Muscle layer of duodenum (tissue), 2 donors: ENCODE measurements around the gene CHKA.

ENCODE experiments used
- H3K27ac ChIP-seq: one replicate; pipeline ENCODE4 v1.7.0; 2013; ENCODE audit warnings: mild to moderate bottlenecking, low read length
- H3K27me3 ChIP-seq: one replicate; pipeline ENCODE4 v1.7.0; 2013; ENCODE audit warnings: low read depth, mild to moderate bottlenecking, control low read depth, low read length
- H3K36me3 ChIP-seq, 2 donors: one replicate each; pipeline ENCODE4 v1.7.0; 2013; ENCODE audit warnings: low read length in 2 of 2, control low read depth in 1 of 2, mild to moderate bottlenecking in 1 of 2; ENCODE audit not compliant: insufficient read depth in 2 of 2, control insufficient read depth in 1 of 2
- H3K4me1 ChIP-seq, 2 donors: one replicate each; pipeline ENCODE4 v1.7.0; 2013; ENCODE audit warnings: low read length in 2 of 2, mild to moderate bottlenecking in 2 of 2, control low read depth in 1 of 2, moderate library complexity in 1 of 2; ENCODE audit not compliant: insufficient read depth in 2 of 2, control insufficient read depth in 1 of 2
- H3K4me3 ChIP-seq, 2 donors: one replicate each; pipeline ENCODE4 v1.7.0; 2013; ENCODE audit warnings: low read length in 2 of 2, low read depth in 1 of 2, mild to moderate bottlenecking in 1 of 2
- H3K9me3 ChIP-seq, 2 donors: one replicate each; pipeline ENCODE4 v1.7.0; 2013; ENCODE audit warnings: low read length in 2 of 2, control low read depth in 1 of 2, mild to moderate bottlenecking in 1 of 2; ENCODE audit not compliant: control insufficient read depth in 1 of 2
- donor health status: healthy.

The CHKA gene

GRCh38 chr11:68128682-68129327 lies 7.6 kb upstream of the CHKA start:
- peak overlapping the region; percentile 37 to 65 for H3K4me3 ChIP-seq
- H3K27ac ChIP-seq, result no peak overlapping the region
- peaks cover 5 to 11% of the 10 kb centered on the region in 2 donors for H3K4me1 ChIP-seq
- no peaks in the 10 kb centered on the region for H3K9me3 ChIP-seq
- no peaks in the 10 kb centered on the region for H3K27me3 ChIP-seq
- H3K36me3 ChIP-seq, result no peaks in the 10 kb centered on the region

GRCh38 chr11:68127714-68128681 lies 6.8 kb upstream of the CHKA start:
- peaks cover 5 to 11% of the 10 kb centered on the region in 2 donors for H3K4me1 ChIP-seq
- no peaks in the 10 kb centered on the region for H3K36me3 ChIP-seq
- no peak overlapping the region for H3K27ac ChIP-seq
- H3K27me3 ChIP-seq, result no peaks in the 10 kb centered on the region
- H3K9me3 ChIP-seq, result no peaks in the 10 kb centered on the region
- peak overlapping the region in 1 of 2 donors; percentile 65 for H3K4me3 ChIP-seq

- Histone ChIP-seq H3K9me3 (no peaks in the 10 kb centered on the region), H3K4me3 (no peak overlapping the region), H3K27me3 (no peaks in the 10 kb centered on the region), H3K36me3 (no peaks in the 10 kb centered on the region), H3K27ac (no peak overlapping the region), H3K4me1 (peaks cover 5 to 16% of the 10 kb centered on the region in 2 donors)
Observed at GRCh38 chr11:68125164-68125563, 4.0 kb upstream of the CHKA start.

GRCh38 chr11:68122936-68123539 lies 1.9 kb upstream of the CHKA start:
- Histone ChIP-seq H3K4me3 (no peak overlapping the region), H3K36me3 (no peaks in the 10 kb centered on the region), H3K9me3 (no peaks in the 10 kb centered on the region), H3K27ac (no peak overlapping the region), H3K27me3 (no peaks in the 10 kb centered on the region), H3K4me1 (peaks cover 9 to 31% of the 10 kb centered on the region in 2 donors)

- Histone ChIP-seq H3K36me3 (no peaks in the 10 kb centered on the region), H3K4me3 (peak overlapping the region; percentile 54 to 83), H3K27ac (peak overlapping the region; percentile 82), H3K27me3 (no peaks in the 10 kb centered on the region), H3K4me1 (peaks cover 19 to 38% of the 10 kb centered on the region in 2 donors), H3K9me3 (no peaks in the 10 kb centered on the region)
Observed at GRCh38 chr11:68120273-68121066, 718 bp downstream of the CHKA start.

GRCh38 chr11:68118706-68119448 lies 2.3 kb downstream of the CHKA start:
- Histone ChIP-seq H3K4me1 (peaks cover 19 to 45% of the 10 kb centered on the region in 2 donors), H3K4me3 (peak overlapping the region; percentile 45 to 83)

GRCh38 chr11:68117853-68118470 lies 3.2 kb downstream of the CHKA start:
- peak overlapping the region in 1 of 2 donors; percentile 45 for H3K4me3 ChIP-seq
- no peaks in the 10 kb centered on the region for H3K9me3 ChIP-seq
- H3K36me3 ChIP-seq, result no peaks in the 10 kb centered on the region
- H3K4me1 ChIP-seq, result peaks cover 19 to 45% of the 10 kb centered on the region in 2 donors
- peak overlapping the region; percentile 86 for H3K27ac ChIP-seq
- H3K27me3 ChIP-seq, result no peaks in the 10 kb centered on the region

More at GRCh38 chr11:68118706-68119448, 2.3 kb downstream of the CHKA start:
- H3K27ac ChIP-seq, result peak overlapping the region; percentile 86
- H3K9me3 ChIP-seq, result no peaks in the 10 kb centered on the region
- H3K36me3 ChIP-seq, result no peaks in the 10 kb centered on the region
- H3K27me3 ChIP-seq, result no peaks in the 10 kb centered on the region

GRCh38 chr11:68116974-68117373 lies 4.2 kb downstream of the CHKA start:
- H3K27ac ChIP-seq, result peak overlapping the region; percentile 49
- no peak overlapping the region for H3K4me3 ChIP-seq
- no peaks in the 10 kb centered on the region for H3K9me3 ChIP-seq
- H3K27me3 ChIP-seq, result no peaks in the 10 kb centered on the region
- peaks cover 19 to 41% of the 10 kb centered on the region in 2 donors for H3K4me1 ChIP-seq
- no peaks in the 10 kb centered on the region for H3K36me3 ChIP-seq

- Histone ChIP-seq H3K27ac (no peak overlapping the region), H3K4me1 (peaks cover 19 to 39% of the 10 kb centered on the region in 2 donors), H3K4me3 (no peak overlapping the region)
Observed at GRCh38 chr11:68116126-68116525, 5.1 kb downstream of the CHKA start.

GRCh38 chr11:68115285-68115684 lies 5.9 kb downstream of the CHKA start:
- H3K9me3 ChIP-seq, result no peaks in the 10 kb centered on the region
- H3K27me3 ChIP-seq, result no peaks in the 10 kb centered on the region
- H3K4me3 ChIP-seq, result no peak overlapping the region
- H3K4me1 ChIP-seq, result peaks cover 19 to 39% of the 10 kb centered on the region in 2 donors
- H3K36me3 ChIP-seq, result no peaks in the 10 kb centered on the region
- no peak overlapping the region for H3K27ac ChIP-seq

More at GRCh38 chr11:68116126-68116525, 5.1 kb downstream of the CHKA start:
- Histone ChIP-seq H3K27me3 (no peaks in the 10 kb centered on the region), H3K9me3 (no peaks in the 10 kb centered on the region), H3K36me3 (no peaks in the 10 kb centered on the region)
